Vagina (tissue), 2 donors: Measurements from ENCODE around the gene PLSCR3. TPM values are rescaled to one million over a fixed set of nuclear protein-coding genes. Genes with fewer than 3 reads are reported as not detected.

Source experiments
- DNase-seq, 2 donors: peaks; one replicate each; pipeline ENCODE4 v3.0.0-alpha.2; 2017; ENCODE audit errors: extremely low spot score in 2 of 2
- H3K27ac ChIP-seq: fragments of 200-600 bp; sonication (generic); one replicate; pipeline ENCODE4 v1.5.1; 2019
- H3K27me3 ChIP-seq: fragments of 200-600 bp; sonication (generic); one replicate; pipeline ENCODE4 v1.5.1; 2019
- H3K36me3 ChIP-seq, 2 donors: fragments of 200-600 bp; sonication (generic); one replicate each; pipeline ENCODE4 v1.5.1; 2017 to 2019
- H3K4me1 ChIP-seq: fragments of 200-600 bp; sonication (generic); one replicate; pipeline ENCODE4 v1.5.1; 2019
- H3K4me3 ChIP-seq, 2 donors: fragments of 200-600 bp; sonication (generic); 1 replicate in 1 of 2; 2 replicates in 1 of 2; pipeline ENCODE4 v1.5.1; 2016 to 2019
- H3K9me3 ChIP-seq: fragments of 200-600 bp; sonication (generic); one replicate; pipeline ENCODE4 v1.5.1; 2019
- CTCF ChIP-seq, 3 experiments: fragments of 450-650 bp in 2 of 3; fragments of 200-600 bp in 1 of 3; sonication (generic) in 1 of 3; IDR thresholded peaks; one replicate each; pipeline ENCODE4 v1.5.1; 2017 to 2019; ENCODE audit warnings: antibody characterized with exemption in 3 of 3, mild to moderate bottlenecking in 2 of 3, moderate library complexity in 2 of 3
- POLR2A ChIP-seq, 2 donors: fragments of 450-650 bp; IDR thresholded peaks; one replicate each; pipeline ENCODE4 v1.6.1; 2017; ENCODE audit warnings: antibody characterized with exemption in 2 of 2, mild to moderate bottlenecking in 2 of 2, moderate library complexity in 2 of 2
- POLR2AphosphoS5 ChIP-seq, 2 donors: sonication (generic); formaldehyde crosslinking; IDR thresholded peaks; one replicate each; pipeline ENCODE4 v1.9.0; 2017; ENCODE audit warnings: antibody characterized with exemption in 2 of 2, mild to moderate bottlenecking in 2 of 2, low read depth in 1 of 2; ENCODE audit not compliant: insufficient read depth in 1 of 2
- intact Hi-C: fragments of 100-400 bp; cut with DNase I; formaldehyde crosslinking; loops from one replicate; pipeline ENCODE4 v1.15.1; 2023
- total RNA-seq: library from RNA; depleted of rRNA; stranded (reverse); fragments of >200 nt; gene quantifications from one replicate; pipeline ENCODE4 v1.2.3, GENCODE V29; 2016

Gene PLSCR3
- total RNA-seq, 1 donor from 2014 or later, result 37.1 TPM

GRCh38 chr17:7421186-7421585 is 26.9 kb upstream of the PLSCR3 start:
- H3K36me3 ChIP-seq, result peaks cover 0 to 4% of the 10 kb centered on the region in 2 donors
- DNase-seq, result no peak
- no peak for TF ChIP-seq POLR2A (IDR thresholded peaks at IDR 0.05)
- intact Hi-C loops, result no loop called here
- no peak overlapping the region for H3K4me3 ChIP-seq
- no peak overlapping the region for H3K27ac ChIP-seq
- no peaks in the 10 kb centered on the region for H3K9me3 ChIP-seq
- no peaks in the 10 kb centered on the region for H3K27me3 ChIP-seq
- H3K4me1 ChIP-seq, result no peaks in the 10 kb centered on the region

GRCh38 chr17:7419819-7420610 is 25.7 kb upstream of the PLSCR3 start, which contains the start of gene SPEM1:
Gene SPEM1 (plus strand): TSS chr17:7420324. CDS start chr17:7420385, 61 bp downstream.
- H3K36me3 ChIP-seq, result peaks cover 0 to 4% of the 10 kb centered on the region in 2 donors
- H3K9me3 ChIP-seq, result no peaks in the 10 kb centered on the region
- TF ChIP-seq CTCF (IDR thresholded peaks at IDR 0.05) (no peak), POLR2AphosphoS5 (IDR thresholded peaks at IDR 0.05; ENCODE audit: insufficient read depth in 1 of 2, low read depth in 1 of 2) (no peak), POLR2A (IDR thresholded peaks at IDR 0.05) (no peak)
- no peak within 1 kb of the TSS for H3K4me3 ChIP-seq
- no peaks in the 10 kb centered on the region for H3K27me3 ChIP-seq
- no peak for DNase-seq
- H3K4me1 ChIP-seq, result no peaks in the 10 kb centered on the region
- H3K27ac ChIP-seq, result no peak within 1 kb of the TSS
- intact Hi-C loops, result no loop called here

GRCh38 chr17:7418472-7419152 is 24.3 kb upstream of the PLSCR3 start:
- Histone ChIP-seq H3K27me3 (no peaks in the 10 kb centered on the region), H3K9me3 (no peaks in the 10 kb centered on the region), H3K36me3 (peaks cover 0 to 10% of the 10 kb centered on the region in 2 donors), H3K4me1 (peaks cover 2% of the 10 kb centered on the region), H3K27ac (no peak overlapping the region), H3K4me3 (no peak overlapping the region)
- TF ChIP-seq CTCF (IDR thresholded peaks at IDR 0.05) (no peak), POLR2AphosphoS5 (IDR thresholded peaks at IDR 0.05; ENCODE audit: insufficient read depth in 1 of 2, low read depth in 1 of 2) (no peak), POLR2A (IDR thresholded peaks at IDR 0.05) (no peak)
- no peak for DNase-seq
- intact Hi-C loops, result no loop called here

- intact Hi-C loops, result no loop called here
- Histone ChIP-seq H3K27me3 (no peaks in the 10 kb centered on the region), H3K4me3 (no peak overlapping the region), H3K4me1 (peaks cover 10% of the 10 kb centered on the region), H3K9me3 (no peaks in the 10 kb centered on the region), H3K27ac (no peak overlapping the region), H3K36me3 (peaks cover 0 to 10% of the 10 kb centered on the region in 2 donors)
- DNase-seq, result no peak
- TF ChIP-seq POLR2A (IDR thresholded peaks at IDR 0.05) (no peak), CTCF (IDR thresholded peaks at IDR 0.05) (no peak), POLR2AphosphoS5 (IDR thresholded peaks at IDR 0.05; ENCODE audit: insufficient read depth in 1 of 2, low read depth in 1 of 2) (no peak)
Observed at GRCh38 chr17:7417056-7417655, 22.8 kb upstream of the PLSCR3 start.

- no peaks in the 10 kb centered on the region for H3K27me3 ChIP-seq
- H3K4me1 ChIP-seq, result peaks cover 10% of the 10 kb centered on the region
- H3K4me3 ChIP-seq, result no peak overlapping the region
- DNase-seq, result no peak
- TF ChIP-seq CTCF (IDR thresholded peaks at IDR 0.05), result no peak
- TF ChIP-seq POLR2A (IDR thresholded peaks at IDR 0.05), result no peak
- TF ChIP-seq POLR2AphosphoS5 (IDR thresholded peaks at IDR 0.05; ENCODE audit: insufficient read depth in 1 of 2, low read depth in 1 of 2), result no peak
- intact Hi-C loops, result no loop called here
- peaks cover 0 to 10% of the 10 kb centered on the region in 2 donors for H3K36me3 ChIP-seq
- H3K27ac ChIP-seq, result no peak overlapping the region
- no peaks in the 10 kb centered on the region for H3K9me3 ChIP-seq
Observed at GRCh38 chr17:7416323-7416722, 22.0 kb upstream of the PLSCR3 start.
